ENCODE measurements around the gene DUSP6.

DNA sequence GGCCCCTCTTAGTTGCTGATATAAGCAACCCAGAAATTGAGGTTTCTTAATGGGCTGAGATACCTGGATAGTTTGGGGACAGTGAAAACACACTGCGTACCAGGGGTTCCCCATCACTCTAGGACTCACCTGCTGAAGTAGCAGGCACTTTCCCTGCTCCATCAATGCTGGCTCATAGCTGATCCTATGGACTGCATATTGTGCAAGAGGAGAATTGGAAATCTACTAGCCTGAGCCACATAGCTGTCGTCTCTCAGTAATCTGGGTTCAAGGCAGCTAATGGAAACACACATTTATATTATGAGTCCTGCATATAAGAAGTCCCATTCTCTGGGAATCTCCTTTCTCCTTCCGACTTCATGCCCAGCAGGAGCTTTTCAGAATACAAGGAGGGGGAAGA lies 7.3 kb upstream of the DUSP6 start:
- TF ChIP-seq, protein P1, sequence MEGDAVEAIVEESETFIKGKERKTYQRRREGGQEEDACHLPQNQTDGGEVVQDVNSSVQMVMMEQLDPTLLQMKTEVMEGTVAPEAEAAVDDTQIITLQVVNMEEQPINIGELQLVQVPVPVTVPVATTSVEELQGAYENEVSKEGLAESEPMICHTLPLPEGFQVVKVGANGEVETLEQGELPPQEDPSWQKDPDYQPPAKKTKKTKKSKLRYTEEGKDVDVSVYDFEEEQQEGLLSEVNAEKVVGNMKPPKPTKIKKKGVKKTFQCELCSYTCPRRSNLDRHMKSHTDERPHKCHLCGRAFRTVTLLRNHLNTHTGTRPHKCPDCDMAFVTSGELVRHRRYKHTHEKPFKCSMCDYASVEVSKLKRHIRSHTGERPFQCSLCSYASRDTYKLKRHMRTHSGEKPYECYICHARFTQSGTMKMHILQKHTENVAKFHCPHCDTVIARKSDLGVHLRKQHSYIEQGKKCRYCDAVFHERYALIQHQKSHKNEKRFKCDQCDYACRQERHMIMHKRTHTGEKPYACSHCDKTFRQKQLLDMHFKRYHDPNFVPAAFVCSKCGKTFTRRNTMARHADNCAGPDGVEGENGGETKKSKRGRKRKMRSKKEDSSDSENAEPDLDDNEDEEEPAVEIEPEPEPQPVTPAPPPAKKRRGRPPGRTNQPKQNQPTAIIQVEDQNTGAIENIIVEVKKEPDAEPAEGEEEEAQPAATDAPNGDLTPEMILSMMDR (IDR thresholded peaks at IDR 0.05), result no peak
- no peak for TF ChIP-seq SIN3A (IDR thresholded peaks at IDR 0.05; ENCODE audit: borderline replicate concordance, insufficient read depth, low read depth, low read length)

Data from Panc1 (cell line).